Stimulated activated naive B cell treated with anti-CD40 and anti-IgM and Interleukin-4, amounts not matched to agents 10 μg/mL and 1 μg/mL and 100 μg/mL, for 72 hours (primary cell): ENCODE measurements around the gene CCDC134.

Experiments
- ATAC-seq, 2 donors: fragments of 150-1000 bp; cut with Tn5 transposase; replicated peaks; 2 replicates each; pipeline ENCODE4 v1.10.0; 2021; ENCODE audit warnings: moderate library complexity in 1 of 2
- DNase-seq: peaks from one replicate; pipeline ENCODE4 v3.0.0; 2021
- H3K27ac Mint-ChIP-seq: one replicate; pipeline ENCODE4 v1.8.0; 2022; ENCODE audit warnings: mild to moderate bottlenecking, mixed read lengths
- H3K27me3 Mint-ChIP-seq, 2 donors: one replicate each; pipeline ENCODE4 v1.8.0; 2022; ENCODE audit warnings: mixed read lengths in 2 of 2
- H3K36me3 Mint-ChIP-seq, 2 donors: one replicate each; pipeline ENCODE4 v1.8.0; 2022; ENCODE audit warnings: mixed read lengths in 2 of 2, mild to moderate bottlenecking in 1 of 2
- H3K4me1 Mint-ChIP-seq, 2 donors: one replicate each; pipeline ENCODE4 v1.8.0; 2022; ENCODE audit warnings: mixed read lengths in 2 of 2, mild to moderate bottlenecking in 1 of 2
- H3K4me3 Mint-ChIP-seq, 2 donors: one replicate each; pipeline ENCODE4 v1.8.0; 2022; ENCODE audit warnings: mild to moderate bottlenecking in 2 of 2, mixed read lengths in 2 of 2, moderate library complexity in 1 of 2
- H3K9me3 Mint-ChIP-seq, 2 donors: one replicate each; pipeline ENCODE4 v1.8.0; 2022; ENCODE audit warnings: mixed read lengths in 2 of 2, mild to moderate bottlenecking in 1 of 2

CCDC134 gene

DNA sequence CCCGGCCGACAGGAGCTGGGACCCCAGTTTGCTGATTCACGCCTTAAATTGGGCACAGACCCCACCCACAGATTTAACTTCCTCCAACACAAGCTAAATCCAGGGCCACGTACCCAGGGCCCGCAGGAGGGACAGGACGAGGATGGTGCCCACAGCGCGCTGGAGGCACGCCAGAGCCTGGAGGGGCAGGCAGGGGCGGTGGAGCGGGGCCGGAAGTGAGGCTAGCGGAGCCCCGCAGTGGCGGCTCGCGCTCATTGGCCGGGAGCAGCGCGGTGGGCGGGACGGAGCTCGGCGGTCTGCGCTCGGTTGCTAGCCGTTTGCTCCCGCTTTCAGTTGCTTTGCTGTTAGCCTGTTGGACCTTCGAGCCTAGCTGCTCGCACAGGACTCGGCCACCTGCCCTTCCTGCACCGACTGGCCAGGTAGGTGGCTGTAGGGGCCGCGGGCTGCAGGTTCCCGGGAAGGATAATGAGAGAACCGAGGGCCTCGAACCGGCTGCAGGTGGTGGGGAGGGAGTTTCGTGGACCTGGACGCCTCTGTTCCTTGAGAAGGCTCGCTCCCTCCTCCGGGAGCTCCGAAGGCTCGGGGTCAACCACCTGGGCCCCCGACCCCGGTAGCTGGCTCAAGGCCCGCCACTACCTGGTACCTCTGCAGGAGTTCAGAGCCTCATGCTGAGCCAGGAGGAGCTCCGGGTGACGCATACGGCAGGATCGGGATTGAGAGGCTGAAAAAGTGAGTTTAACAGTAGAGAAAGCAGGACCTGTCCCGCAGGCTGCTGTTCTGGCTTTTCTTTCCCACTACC, at the start of gene CCDC134:
Gene CCDC134 (plus strand): TSS at position 332 of the 799 bp plus-strand sequence. CDS start 8,212 bp downstream, outside the sequence.
- DNase-seq = peak; percentile 87
- peak; percentile 97 for ATAC-seq
- peak within 1 kb of the TSS; percentile 99 to 100 for H3K4me3 Mint-ChIP-seq
- peak within 1 kb of the TSS; percentile 99 for H3K27ac Mint-ChIP-seq
- no peaks in the 10 kb centered on the region for H3K9me3 Mint-ChIP-seq
- H3K27me3 Mint-ChIP-seq = no peaks in the 10 kb centered on the region
- peaks cover 23 to 41% of the 10 kb centered on the region in 2 donors for H3K4me1 Mint-ChIP-seq
- H3K36me3 Mint-ChIP-seq = peaks cover 5 to 10% of the 10 kb centered on the region in 2 donors

DNA sequence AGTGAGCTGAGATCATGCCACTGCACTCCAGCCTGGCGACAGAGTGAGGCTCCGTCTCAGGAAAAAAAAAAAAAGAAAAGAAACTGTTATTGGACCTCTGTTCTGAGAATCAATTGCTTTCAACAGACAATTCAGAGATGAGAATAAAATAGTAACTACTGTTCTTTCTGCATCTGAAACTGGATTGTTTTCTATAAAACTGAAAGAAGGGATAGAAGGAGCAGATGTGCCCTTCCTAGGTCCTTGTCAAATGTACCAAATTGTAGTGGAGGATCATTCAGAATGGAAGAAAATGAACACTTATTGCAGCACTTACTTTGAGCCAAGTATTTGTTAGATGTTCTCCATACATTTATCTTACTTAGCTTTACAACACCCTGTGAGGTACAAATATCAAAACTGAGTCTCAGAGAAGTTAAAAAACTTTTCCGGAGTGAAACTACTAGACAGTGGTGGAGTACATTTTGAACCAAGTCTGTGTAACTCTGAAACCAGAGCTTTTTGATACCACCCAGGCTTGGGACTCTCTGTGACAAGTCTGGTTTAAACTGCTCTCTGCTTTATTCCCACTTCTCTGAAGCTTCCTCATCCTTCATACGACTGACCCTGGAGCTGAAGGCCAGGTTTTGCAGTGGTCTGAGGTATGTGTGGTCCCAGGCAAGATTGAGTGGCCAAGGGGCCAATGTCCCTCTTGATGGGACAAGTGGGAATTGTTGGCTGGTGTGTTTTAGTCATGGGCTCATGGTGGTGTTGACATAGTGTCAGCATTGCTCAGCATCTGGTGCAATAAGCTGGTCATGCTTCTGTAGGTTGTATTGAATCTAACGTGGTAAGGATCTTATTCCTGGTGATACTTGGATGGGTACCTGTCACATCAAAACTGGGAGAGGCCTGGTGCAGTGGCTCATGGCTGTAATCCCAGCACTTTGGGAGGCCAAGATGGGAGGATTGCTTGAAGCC, 48.2 kb upstream of the CCDC134 start:
- no peak for DNase-seq
- ATAC-seq = no peak
- no peak overlapping the region for H3K27ac Mint-ChIP-seq
- peaks cover 2 to 5% of the 10 kb centered on the region in 2 donors for H3K4me1 Mint-ChIP-seq
- no peaks in the 10 kb centered on the region for H3K27me3 Mint-ChIP-seq
- H3K4me3 Mint-ChIP-seq = no peak overlapping the region
- no peaks in the 10 kb centered on the region for H3K9me3 Mint-ChIP-seq
- no peaks in the 10 kb centered on the region for H3K36me3 Mint-ChIP-seq

DNA sequence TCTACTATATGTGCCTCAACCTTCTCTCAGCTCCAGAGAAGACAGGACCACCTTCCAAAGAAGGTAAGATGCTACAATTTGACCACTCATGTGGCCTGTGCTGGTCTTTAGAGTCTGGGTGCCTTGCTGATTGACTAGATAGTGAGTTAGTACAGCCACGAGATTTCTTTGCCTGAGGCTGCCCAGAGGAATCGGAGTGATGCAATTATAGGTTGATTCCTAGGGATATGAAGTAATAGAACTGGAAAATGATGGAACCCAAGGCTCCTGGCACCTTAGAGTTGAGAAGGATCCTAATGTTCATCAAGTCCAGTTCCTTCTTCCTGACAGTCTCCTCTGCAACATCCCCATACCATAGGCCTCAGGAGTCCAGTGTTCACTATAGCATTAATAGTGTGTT, 46.5 kb upstream of the CCDC134 start:
- no peaks in the 10 kb centered on the region for H3K9me3 Mint-ChIP-seq
- no peak overlapping the region for H3K27ac Mint-ChIP-seq
- ATAC-seq (no peak), DNase-seq (no peak)
- H3K36me3 Mint-ChIP-seq = no peaks in the 10 kb centered on the region
- H3K27me3 Mint-ChIP-seq = peaks cover 4 to 10% of the 10 kb centered on the region in 2 donors
- no peaks in the 10 kb centered on the region for H3K4me1 Mint-ChIP-seq
- H3K4me3 Mint-ChIP-seq = no peak overlapping the region

DNA sequence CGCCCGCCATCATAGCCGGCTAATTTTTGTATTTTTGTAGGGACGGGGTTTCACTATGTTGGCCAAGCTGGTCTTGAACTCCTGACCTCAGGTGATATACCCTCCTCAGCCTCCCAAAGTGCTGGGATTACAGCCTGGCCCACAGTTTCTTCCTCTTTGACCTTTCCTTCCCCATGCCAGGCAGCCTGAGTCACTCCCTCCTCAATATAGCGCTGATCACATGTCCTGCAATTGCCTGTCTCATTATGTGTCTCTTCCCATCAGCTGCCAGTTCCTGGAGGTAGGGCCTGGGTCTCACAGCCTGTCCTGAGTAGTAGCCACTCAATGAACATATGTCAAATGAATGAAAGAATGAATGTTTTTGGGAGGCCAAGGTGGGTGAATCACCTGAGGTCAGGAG, 43.0 kb upstream of the CCDC134 start:
- H3K27ac Mint-ChIP-seq = no peak overlapping the region
- no peak overlapping the region for H3K4me3 Mint-ChIP-seq
- ATAC-seq (no peak), DNase-seq (no peak)
- no peaks in the 10 kb centered on the region for H3K36me3 Mint-ChIP-seq
- peaks cover 4 to 10% of the 10 kb centered on the region in 2 donors for H3K27me3 Mint-ChIP-seq
- H3K9me3 Mint-ChIP-seq = no peaks in the 10 kb centered on the region
- no peaks in the 10 kb centered on the region for H3K4me1 Mint-ChIP-seq

DNA sequence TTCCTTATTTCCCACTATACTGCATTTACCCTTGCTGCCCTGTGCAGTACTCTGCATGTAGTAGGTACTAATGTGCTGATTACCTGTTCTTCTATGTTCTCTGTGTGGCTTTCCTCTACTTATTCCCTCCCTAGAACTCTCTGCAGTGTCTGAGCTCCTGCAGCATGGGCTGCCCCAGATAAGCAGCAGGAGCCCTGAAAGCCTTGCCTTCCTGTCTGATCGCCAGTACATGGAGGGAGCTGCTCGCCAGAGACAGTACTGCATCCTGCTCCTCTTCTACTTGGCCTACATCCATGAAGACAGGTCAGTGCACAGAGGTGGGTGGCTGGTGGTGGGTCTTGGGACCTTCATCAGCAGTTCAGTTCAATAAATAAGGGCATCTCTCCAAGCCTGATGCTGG, 42.2 kb upstream of the CCDC134 start:
- Mint-ChIP-seq H3K36me3 (no peaks in the 10 kb centered on the region), H3K4me3 (no peak overlapping the region), H3K27me3 (peaks cover 4 to 10% of the 10 kb centered on the region in 2 donors), H3K4me1 (peaks cover 4 to 5% of the 10 kb centered on the region in 2 donors), H3K9me3 (no peaks in the 10 kb centered on the region), H3K27ac (no peak overlapping the region)
- ATAC-seq (no peak), DNase-seq (no peak)

DNA sequence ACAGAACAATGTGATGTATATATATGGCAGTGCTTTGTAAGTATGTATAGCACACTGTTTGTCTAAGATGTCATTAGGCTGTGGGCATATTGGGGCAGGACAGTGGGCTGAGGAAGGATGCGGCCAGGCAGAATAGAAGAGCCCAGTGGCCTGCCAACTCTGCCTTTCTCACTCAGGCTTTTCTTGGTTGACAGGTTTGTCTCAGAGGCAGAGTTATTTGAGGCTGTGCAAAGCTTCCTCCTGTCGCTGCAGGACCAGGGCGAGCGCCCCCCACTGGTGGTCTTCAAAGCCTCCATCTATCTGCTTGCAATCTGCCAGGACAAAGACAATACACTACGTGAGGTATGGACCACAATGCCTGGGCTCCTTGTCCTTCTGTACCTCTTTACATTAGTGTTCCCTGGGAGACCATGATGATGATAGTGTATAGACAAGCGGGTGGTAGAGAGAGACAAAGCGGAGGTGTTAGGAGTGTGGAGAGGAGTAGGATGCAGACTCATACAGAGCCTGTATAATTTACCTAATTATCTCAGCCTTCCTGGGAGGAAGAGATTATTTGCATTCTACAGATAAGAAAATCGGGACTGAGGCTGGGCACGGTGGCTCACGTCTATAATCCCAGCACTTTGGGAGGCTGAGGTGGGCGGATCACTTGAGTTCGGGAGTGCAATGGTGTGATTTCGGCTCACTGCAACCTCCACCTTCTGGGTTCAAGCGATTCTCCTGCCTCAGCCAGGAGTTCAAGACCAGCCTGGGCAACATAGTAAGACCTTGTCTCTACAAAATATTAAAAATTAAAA, 37.3 kb upstream of the CCDC134 start:
- H3K27me3 Mint-ChIP-seq = peaks cover 0 to 3% of the 10 kb centered on the region in 2 donors
- no peak overlapping the region for H3K4me3 Mint-ChIP-seq
- DNase-seq (no peak), ATAC-seq (peak; percentile 56 to 60)
- H3K27ac Mint-ChIP-seq = no peak overlapping the region
- peaks cover 8 to 13% of the 10 kb centered on the region in 2 donors for H3K4me1 Mint-ChIP-seq
- H3K9me3 Mint-ChIP-seq = no peaks in the 10 kb centered on the region
- no peaks in the 10 kb centered on the region for H3K36me3 Mint-ChIP-seq

DNA sequence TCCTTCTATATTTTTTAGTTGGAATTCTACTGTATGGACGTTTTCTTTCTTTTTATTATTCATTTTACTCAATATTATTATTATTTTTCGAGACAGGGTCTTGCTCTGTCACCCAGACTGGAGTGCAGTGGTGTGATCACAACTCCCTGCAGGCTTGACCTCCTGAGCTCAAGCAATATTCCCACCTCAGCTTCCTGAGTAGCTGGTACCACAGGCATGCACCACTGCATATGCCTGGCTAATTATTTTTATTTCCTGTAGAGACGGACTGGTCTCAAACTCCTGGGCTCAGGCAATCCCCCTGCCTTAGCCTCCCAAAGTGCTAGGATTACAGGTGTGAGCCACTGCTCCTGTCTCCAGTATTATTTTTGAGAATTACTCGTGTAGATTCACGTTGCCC, 34.0 kb upstream of the CCDC134 start:
- DNase-seq (no peak), ATAC-seq (no peak)
- Mint-ChIP-seq H3K9me3 (no peaks in the 10 kb centered on the region), H3K36me3 (no peaks in the 10 kb centered on the region), H3K4me3 (no peak overlapping the region), H3K27ac (no peak overlapping the region), H3K27me3 (no peaks in the 10 kb centered on the region), H3K4me1 (peaks cover 12 to 19% of the 10 kb centered on the region in 2 donors)

DNA sequence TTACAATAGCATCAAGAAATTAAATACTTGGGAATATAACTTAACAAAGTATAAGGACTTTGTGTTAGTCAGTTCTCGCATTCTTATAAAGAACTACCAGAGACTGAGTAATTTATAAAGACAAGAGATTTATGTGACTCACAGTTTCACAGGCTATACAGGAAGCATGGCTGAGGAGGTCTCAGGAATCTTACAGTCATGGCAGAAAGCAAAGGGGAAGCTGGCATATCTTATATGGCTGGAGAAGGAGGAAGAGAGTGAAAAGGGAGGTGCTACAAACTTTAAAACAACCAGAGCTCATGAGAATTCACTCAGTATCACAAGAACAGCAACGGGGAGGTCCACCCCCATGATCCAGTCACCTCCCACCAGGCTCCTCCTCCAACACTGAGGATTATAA, 32.0 kb upstream of the CCDC134 start:
- Mint-ChIP-seq H3K4me3 (peak overlapping the region in 1 of 2 donors; percentile 16), H3K36me3 (no peaks in the 10 kb centered on the region), H3K27me3 (no peaks in the 10 kb centered on the region), H3K4me1 (peaks cover 6 to 12% of the 10 kb centered on the region in 2 donors), H3K27ac (no peak overlapping the region), H3K9me3 (no peaks in the 10 kb centered on the region)
- DNase-seq (no peak), ATAC-seq (peak; percentile 59 to 87)

DNA sequence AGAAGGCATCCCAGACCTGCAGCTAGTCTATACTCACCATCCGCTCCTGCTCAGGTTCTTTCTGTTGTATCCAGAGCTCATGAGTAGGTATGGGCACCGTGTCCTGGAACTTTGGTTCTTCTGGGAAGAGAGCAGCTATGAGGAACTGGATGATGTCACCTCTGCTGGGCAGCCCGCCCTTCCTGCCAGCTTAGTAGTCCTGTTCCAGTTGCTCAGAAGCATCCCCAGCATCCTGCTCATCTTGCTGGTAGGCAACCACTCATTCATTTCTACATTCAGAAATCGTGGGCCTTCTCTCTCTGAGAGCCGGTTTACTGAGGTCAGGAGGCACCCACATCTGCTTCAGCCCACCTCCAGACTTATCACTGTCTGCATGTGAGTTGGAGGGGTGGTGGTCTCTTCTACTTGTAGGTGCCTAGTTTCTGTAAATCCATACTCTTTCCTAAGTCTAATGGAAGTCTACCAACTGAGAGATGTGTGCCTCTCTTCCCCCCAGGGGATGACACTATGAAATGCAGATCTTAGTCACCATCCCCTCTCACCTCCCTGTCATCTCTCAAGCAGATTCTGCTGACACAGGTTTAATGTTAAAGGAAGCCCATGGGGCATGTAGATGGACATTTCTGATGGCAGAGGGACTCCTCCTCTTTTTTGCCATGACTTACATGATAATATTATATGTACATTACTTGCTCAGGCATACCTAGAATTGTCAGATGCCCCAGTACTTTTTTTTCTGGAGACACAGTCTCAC, 29.6 kb upstream of the CCDC134 start:
- Mint-ChIP-seq H3K27me3 (peaks cover 0 to 6% of the 10 kb centered on the region in 2 donors), H3K36me3 (no peaks in the 10 kb centered on the region), H3K9me3 (no peaks in the 10 kb centered on the region), H3K4me1 (peaks cover 6 to 11% of the 10 kb centered on the region in 2 donors), H3K4me3 (no peak overlapping the region), H3K27ac (no peak overlapping the region)
- ATAC-seq = no peak
- no peak for DNase-seq

DNA sequence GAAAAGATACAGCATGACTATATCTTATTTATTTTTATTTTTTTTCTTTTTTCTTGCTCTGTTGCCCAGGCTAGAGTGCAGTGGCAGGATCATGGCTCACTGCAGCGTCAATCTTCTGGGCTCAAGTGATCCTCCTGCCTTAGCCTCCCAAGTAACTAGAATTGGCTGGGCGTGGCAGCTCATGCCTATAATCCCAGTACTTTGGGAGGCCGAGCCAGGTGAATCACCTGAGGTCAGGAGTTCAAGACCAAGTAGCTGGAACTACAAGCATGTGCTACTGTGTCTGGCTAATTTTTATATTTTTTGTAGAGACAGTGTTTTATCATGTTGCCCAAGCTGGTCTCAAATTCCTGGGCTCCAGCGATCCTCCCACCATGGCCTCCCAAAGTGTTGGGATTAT, 28.3 kb upstream of the CCDC134 start:
- Mint-ChIP-seq H3K9me3 (no peaks in the 10 kb centered on the region), H3K4me3 (no peak overlapping the region), H3K4me1 (peaks cover 6 to 11% of the 10 kb centered on the region in 2 donors), H3K27me3 (peaks cover 0 to 6% of the 10 kb centered on the region in 2 donors), H3K36me3 (no peaks in the 10 kb centered on the region), H3K27ac (no peak overlapping the region)
- ATAC-seq (no peak), DNase-seq (no peak)

DNA sequence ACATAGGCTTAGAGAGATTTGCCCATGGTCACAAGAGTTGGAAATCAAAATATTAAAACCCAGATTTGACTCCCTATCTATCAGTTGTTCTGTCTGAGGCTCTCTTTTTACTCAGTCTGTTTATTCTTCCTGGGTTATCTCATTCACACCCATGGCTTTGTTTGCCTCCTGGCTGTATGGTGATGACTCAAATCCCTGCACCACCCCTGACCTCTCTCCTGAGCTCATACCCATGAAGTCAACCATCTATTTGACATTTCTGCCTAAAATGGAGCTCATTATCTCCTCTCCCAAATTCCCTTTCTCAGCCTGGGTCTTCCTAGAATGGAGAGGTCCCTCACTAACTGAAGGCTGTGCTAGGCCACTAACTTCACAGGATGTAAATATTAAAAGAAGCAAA, 27.8 kb upstream of the CCDC134 start:
- no peak for ATAC-seq
- H3K4me1 Mint-ChIP-seq = peaks cover 5 to 10% of the 10 kb centered on the region in 2 donors
- no peak overlapping the region for H3K4me3 Mint-ChIP-seq
- DNase-seq = no peak
- no peak overlapping the region for H3K27ac Mint-ChIP-seq
- no peaks in the 10 kb centered on the region for H3K9me3 Mint-ChIP-seq
- H3K36me3 Mint-ChIP-seq = no peaks in the 10 kb centered on the region
- peaks cover 0 to 6% of the 10 kb centered on the region in 2 donors for H3K27me3 Mint-ChIP-seq

DNA sequence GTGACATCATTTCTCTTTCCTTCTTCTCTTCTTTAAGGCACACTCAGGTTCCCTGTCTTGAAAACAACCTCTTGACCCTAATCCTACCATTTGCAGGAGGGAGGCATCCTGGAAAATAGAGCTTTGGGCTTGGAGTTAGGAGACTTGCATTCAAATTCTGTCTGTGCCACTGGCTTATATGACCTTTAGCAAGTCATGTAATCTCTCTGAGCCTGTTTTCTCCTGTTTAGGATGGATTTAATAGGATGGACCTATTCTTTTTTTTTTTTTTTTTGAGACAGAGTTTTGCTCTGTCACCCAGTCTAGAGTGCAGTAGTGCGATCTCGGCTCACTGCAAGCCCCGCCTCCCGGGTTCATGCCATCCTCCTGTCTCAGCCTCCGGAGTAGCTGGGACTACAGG, 25.1 kb upstream of the CCDC134 start:
- Mint-ChIP-seq H3K36me3 (no peaks in the 10 kb centered on the region), H3K4me3 (no peak overlapping the region), H3K9me3 (no peaks in the 10 kb centered on the region), H3K4me1 (peaks cover 5 to 6% of the 10 kb centered on the region in 2 donors), H3K27ac (no peak overlapping the region), H3K27me3 (peaks cover 0 to 6% of the 10 kb centered on the region in 2 donors)
- DNase-seq = no peak
- ATAC-seq = no peak

DNA sequence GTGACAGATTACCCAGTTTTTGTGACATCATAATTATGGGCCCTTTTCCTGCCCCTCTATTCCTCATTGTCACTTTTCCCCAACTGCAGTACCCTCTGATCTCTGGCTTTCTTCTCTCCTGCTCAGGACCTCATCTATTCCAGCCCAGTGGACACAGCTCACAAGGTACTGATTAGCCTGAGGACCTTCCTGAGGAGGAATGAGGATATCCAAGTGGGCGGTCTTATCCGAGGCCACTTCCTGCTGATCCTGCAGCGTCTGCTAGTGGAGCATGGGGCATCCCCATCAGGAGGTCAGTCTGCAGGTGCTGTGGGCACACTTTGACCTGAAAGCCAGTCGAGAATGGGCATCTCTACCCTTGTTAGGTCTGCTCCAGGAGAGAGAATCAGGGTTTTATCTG, 24.5 kb upstream of the CCDC134 start:
- Mint-ChIP-seq H3K4me1 (peaks cover 9 to 12% of the 10 kb centered on the region in 2 donors), H3K27ac (no peak overlapping the region), H3K27me3 (peaks cover 0 to 6% of the 10 kb centered on the region in 2 donors), H3K36me3 (no peaks in the 10 kb centered on the region), H3K4me3 (no peak overlapping the region), H3K9me3 (no peaks in the 10 kb centered on the region)
- DNase-seq (no peak), ATAC-seq (no peak)
